Nephron progenitor cell (in vitro differentiated cells): ENCODE data around the gene TRDN.

ENCODE experiments used
- DNase-seq: peaks from one replicate; pipeline ENCODE4 v3.0.0; 2021
- H3K27ac Mint-ChIP-seq: 2 replicates; pipeline ENCODE4 v1.8.0; 2021; ENCODE audit warnings: mild to moderate bottlenecking, moderate library complexity, mixed read lengths
- H3K27me3 Mint-ChIP-seq: 2 replicates; pipeline ENCODE4 v1.8.0; 2021; ENCODE audit warnings: mild to moderate bottlenecking, low read depth, mixed read lengths; ENCODE audit not compliant: poor library complexity
- H3K36me3 Mint-ChIP-seq: 2 replicates; pipeline ENCODE4 v1.8.0; 2021; ENCODE audit warnings: low read depth, mixed read lengths
- H3K4me1 Mint-ChIP-seq: 2 replicates; pipeline ENCODE4 v1.8.0; 2021; ENCODE audit warnings: mixed read lengths
- H3K4me3 Mint-ChIP-seq: 2 replicates; pipeline ENCODE4 v1.8.0; 2021; ENCODE audit warnings: mild to moderate bottlenecking, moderate library complexity, mixed read lengths
- H3K9me3 Mint-ChIP-seq: 2 replicates; pipeline ENCODE4 v1.8.0; 2021; ENCODE audit warnings: mild to moderate bottlenecking, moderate library complexity, mixed read lengths
- TF ChIP-seq, protein P1 (sequence below): fragments of 200-600 bp; sonication (generic); IDR thresholded peaks from 2 replicates; pipeline ENCODE4 v1.5.0; 2021; ENCODE audit warnings: antibody characterized with exemption

The TRDN gene

DNA sequence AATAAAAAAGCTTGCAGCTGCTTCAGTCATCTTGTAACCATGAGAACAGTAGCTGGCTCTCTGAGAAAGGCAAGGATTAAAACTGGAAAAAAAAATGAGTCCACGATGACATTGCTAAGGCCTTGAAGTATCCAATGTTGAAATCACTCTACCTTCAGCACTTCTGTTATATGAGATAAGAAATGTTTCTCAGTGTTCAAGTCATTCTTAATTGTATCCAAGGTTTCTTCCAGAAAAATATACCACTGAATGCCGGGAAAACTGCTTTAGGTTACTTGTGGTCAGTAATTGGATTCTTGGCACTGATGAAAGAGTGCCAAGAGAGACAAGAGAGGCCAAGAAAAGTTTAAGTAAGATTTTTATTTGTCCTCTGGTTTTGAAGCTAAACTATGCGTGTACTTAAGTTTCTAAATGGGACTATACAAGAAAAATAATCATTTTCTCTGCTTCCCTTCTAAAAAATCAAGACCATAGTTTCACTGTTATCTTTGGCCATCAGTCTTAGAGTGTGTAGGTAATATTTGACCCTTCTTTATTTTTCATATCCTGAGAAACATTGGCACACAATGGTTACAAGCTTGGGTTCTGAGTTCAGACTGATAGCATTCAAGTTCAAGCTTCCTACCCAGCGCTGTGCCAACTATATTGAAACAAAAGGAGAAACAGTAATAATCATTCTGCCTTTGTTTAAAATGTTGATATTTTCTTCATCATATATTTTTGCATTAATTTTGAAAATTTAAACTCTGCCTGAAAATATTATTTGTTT is 84.6 kb downstream of the TRDN start:
- no peak for DNase-seq
- Mint-ChIP-seq H3K4me1 (no peaks in the 10 kb centered on the region), H3K4me3 (no peak overlapping the region), H3K27me3 (no peaks in the 10 kb centered on the region), H3K9me3 (peaks cover 3% of the 10 kb centered on the region), H3K36me3 (no peaks in the 10 kb centered on the region), H3K27ac (no peak overlapping the region)
- TF ChIP-seq, protein P1, sequence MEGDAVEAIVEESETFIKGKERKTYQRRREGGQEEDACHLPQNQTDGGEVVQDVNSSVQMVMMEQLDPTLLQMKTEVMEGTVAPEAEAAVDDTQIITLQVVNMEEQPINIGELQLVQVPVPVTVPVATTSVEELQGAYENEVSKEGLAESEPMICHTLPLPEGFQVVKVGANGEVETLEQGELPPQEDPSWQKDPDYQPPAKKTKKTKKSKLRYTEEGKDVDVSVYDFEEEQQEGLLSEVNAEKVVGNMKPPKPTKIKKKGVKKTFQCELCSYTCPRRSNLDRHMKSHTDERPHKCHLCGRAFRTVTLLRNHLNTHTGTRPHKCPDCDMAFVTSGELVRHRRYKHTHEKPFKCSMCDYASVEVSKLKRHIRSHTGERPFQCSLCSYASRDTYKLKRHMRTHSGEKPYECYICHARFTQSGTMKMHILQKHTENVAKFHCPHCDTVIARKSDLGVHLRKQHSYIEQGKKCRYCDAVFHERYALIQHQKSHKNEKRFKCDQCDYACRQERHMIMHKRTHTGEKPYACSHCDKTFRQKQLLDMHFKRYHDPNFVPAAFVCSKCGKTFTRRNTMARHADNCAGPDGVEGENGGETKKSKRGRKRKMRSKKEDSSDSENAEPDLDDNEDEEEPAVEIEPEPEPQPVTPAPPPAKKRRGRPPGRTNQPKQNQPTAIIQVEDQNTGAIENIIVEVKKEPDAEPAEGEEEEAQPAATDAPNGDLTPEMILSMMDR: no peak

GRCh38 chr6:123550052-123550617 is 86.6 kb downstream of the TRDN start:
- H3K4me3 Mint-ChIP-seq: no peak overlapping the region
- H3K4me1 Mint-ChIP-seq: no peaks in the 10 kb centered on the region
- H3K27ac Mint-ChIP-seq: no peak overlapping the region
- DNase-seq: no peak
- TF ChIP-seq, protein P1: no peak
- no peaks in the 10 kb centered on the region for H3K27me3 Mint-ChIP-seq
- no peaks in the 10 kb centered on the region for H3K36me3 Mint-ChIP-seq
- H3K9me3 Mint-ChIP-seq: no peaks in the 10 kb centered on the region

GRCh38 chr6:123549476-123549875 is 87.3 kb downstream of the TRDN start:
- Mint-ChIP-seq H3K4me3 (no peak overlapping the region), H3K27ac (no peak overlapping the region), H3K36me3 (no peaks in the 10 kb centered on the region), H3K27me3 (no peaks in the 10 kb centered on the region), H3K9me3 (no peaks in the 10 kb centered on the region), H3K4me1 (no peaks in the 10 kb centered on the region)
- no peak for DNase-seq
- TF ChIP-seq, protein P1: no peak

DNA sequence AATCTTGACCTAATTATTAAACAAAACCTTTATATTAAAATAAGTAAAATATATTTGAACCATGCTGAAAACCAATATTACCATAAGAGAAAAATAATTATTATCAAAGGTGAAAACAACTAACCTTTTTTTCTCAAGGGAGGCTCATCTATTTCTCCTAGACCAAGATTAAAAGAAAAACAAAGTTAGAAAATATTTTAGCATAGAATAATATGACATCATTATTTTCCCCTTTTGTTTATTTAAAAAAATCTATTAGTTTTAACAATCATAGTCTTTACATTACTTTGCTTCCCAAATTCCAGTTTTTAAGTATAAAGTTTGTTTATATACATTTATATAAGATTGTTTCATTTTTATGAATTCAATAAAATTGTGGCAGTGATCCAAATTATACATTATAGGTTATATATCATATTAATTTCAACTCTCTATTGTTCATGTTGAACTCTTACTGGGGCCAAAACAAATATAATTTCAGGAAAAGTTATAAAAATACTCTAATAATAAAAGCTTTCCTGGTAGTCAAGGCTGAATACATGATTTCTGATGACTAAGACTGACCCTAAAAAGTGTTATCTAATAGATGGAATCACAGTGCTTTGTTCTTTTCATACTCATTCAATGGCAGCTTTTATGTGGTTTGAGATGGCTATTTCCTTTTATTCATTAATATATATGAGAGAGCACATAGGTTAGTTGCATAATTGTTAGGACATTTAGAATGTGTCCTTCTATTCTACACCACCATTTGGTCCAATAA is 89.4 kb downstream of the TRDN start:
- no peaks in the 10 kb centered on the region for H3K4me1 Mint-ChIP-seq
- TF ChIP-seq, protein P1: no peak
- no peaks in the 10 kb centered on the region for H3K27me3 Mint-ChIP-seq
- no peak overlapping the region for H3K4me3 Mint-ChIP-seq
- no peaks in the 10 kb centered on the region for H3K36me3 Mint-ChIP-seq
- no peaks in the 10 kb centered on the region for H3K9me3 Mint-ChIP-seq
- no peak overlapping the region for H3K27ac Mint-ChIP-seq
- no peak for DNase-seq

- no peaks in the 10 kb centered on the region for H3K27me3 Mint-ChIP-seq
- no peak for DNase-seq
- H3K36me3 Mint-ChIP-seq: no peaks in the 10 kb centered on the region
- no peaks in the 10 kb centered on the region for H3K9me3 Mint-ChIP-seq
- no peaks in the 10 kb centered on the region for H3K4me1 Mint-ChIP-seq
- H3K4me3 Mint-ChIP-seq: no peak overlapping the region
- TF ChIP-seq, protein P1: no peak
- no peak overlapping the region for H3K27ac Mint-ChIP-seq
Measured at GRCh38 chr6:123546537-123546936, 90.2 kb downstream of the TRDN start.
